Hepatocyte (in vitro differentiated cells): Measurements from ENCODE around the gene ZGRF1. TPM values are rescaled to one million over a fixed set of nuclear protein-coding genes. Genes with fewer than 3 reads are reported as not detected.
"Not testable (repeated sequence)": the region's sequence is repeated elsewhere in the genome, so short reads cannot be mapped to it uniquely, and the experiment has no call there.

Source experiments
- DNase-seq: peaks from one replicate; pipeline ENCODE4 v3.0.0-alpha.2; 2016; ENCODE audit warnings: low spot score
- H2AFZ ChIP-seq: fragments of 200-600 bp; sonication (generic); 2 replicates; pipeline ENCODE4 v1.6.0; 2016; ENCODE audit warnings: antibody characterized with exemption, mild to moderate bottlenecking
- H3K27ac ChIP-seq: fragments of 200-600 bp; sonication (generic); 2 replicates; pipeline ENCODE4 v1.5.1; 2016; ENCODE audit warnings: mild to moderate bottlenecking
- H3K27me3 ChIP-seq: fragments of 200-600 bp; sonication (generic); 2 replicates; pipeline ENCODE4 v1.6.1; 2016
- H3K36me3 ChIP-seq: fragments of 200-600 bp; sonication (generic); replicated peaks from 2 replicates; pipeline ENCODE4 v1.5.1; 2016; ENCODE audit warnings: low read depth; ENCODE audit not compliant: insufficient read depth
- H3K4me1 ChIP-seq: fragments of 200-600 bp; sonication (generic); 2 replicates; pipeline ENCODE4 v1.5.1; 2016; ENCODE audit warnings: mild to moderate bottlenecking, moderate library complexity; ENCODE audit not compliant: insufficient read depth
- H3K4me2 ChIP-seq: fragments of 200-600 bp; sonication (generic); 2 replicates; pipeline ENCODE4 v1.6.0; 2016
- H3K4me3 ChIP-seq: fragments of 200-600 bp; sonication (generic); 2 replicates; pipeline ENCODE4 v1.5.1; 2016; ENCODE audit warnings: mild to moderate bottlenecking
- H3K79me2 ChIP-seq: fragments of 200-600 bp; sonication (generic); 2 replicates; pipeline ENCODE4 v1.6.0; 2017; ENCODE audit warnings: mild to moderate bottlenecking
- H3K9me2 ChIP-seq: fragments of 200-600 bp; sonication (generic); replicated peaks from 2 replicates; pipeline ENCODE4 v1.6.0; 2017; ENCODE audit warnings: mild to moderate bottlenecking; ENCODE audit not compliant: insufficient read depth
- H3K9me3 ChIP-seq: fragments of 200-600 bp; sonication (generic); 2 replicates; pipeline ENCODE4 v1.5.1; 2016; ENCODE audit warnings: low read depth, mild to moderate bottlenecking
- H4K20me1 ChIP-seq: fragments of 200-600 bp; sonication (generic); 2 replicates; pipeline ENCODE4 v1.6.0; 2016; ENCODE audit warnings: mild to moderate bottlenecking; ENCODE audit not compliant: insufficient read depth, poor library complexity, severe bottlenecking
- EZH2 ChIP-seq: fragments of 200-600 bp; sonication (generic); IDR thresholded peaks from 2 replicates; pipeline ENCODE4 v1.6.1; 2016; ENCODE audit warnings: antibody characterized with exemption, mild to moderate bottlenecking, borderline replicate concordance
- EZH2phosphoT487 ChIP-seq: fragments of 200-600 bp; sonication (generic); IDR thresholded peaks from one replicate; pipeline ENCODE4 v1.6.1; 2018; ENCODE audit warnings: antibody characterized with exemption, mild to moderate bottlenecking, low read depth, moderate library complexity; ENCODE audit not compliant: unreplicated experiment, severe bottlenecking
- WGBS: methylation state at CpG from one replicate; pipeline ENCODE4 v1.1.6; 2016; ENCODE audit warnings: low lambda C conversion rate; ENCODE audit errors: missing lambda C conversion rate; 5-methylcytosine and 5-hydroxymethylcytosine counted together
- polyA plus RNA-seq: library from polyadenylated mRNA; unstranded; fragments of >200 nt; fragmentation: Nextera tagmentation; extraction: Ambion mirVana; gene quantifications from 2 replicates; pipeline ENCODE4 v1.2.1, GENCODE V29; 2016
- total RNA-seq: library from RNA; depleted of rRNA; stranded (reverse); fragments of >200 nt; gene quantifications from 2 replicates; pipeline ENCODE4 v1.2.3, GENCODE V29; 2014
- TF ChIP-seq, protein P1 (sequence below): fragments of 200-600 bp; sonication (generic); IDR thresholded peaks from 2 replicates; pipeline ENCODE4 v1.5.1; 2016; ENCODE audit warnings: antibody characterized with exemption, mild to moderate bottlenecking; ENCODE audit not compliant: poor library complexity

ZGRF1 gene
- total and polyA plus RNA-seq, 2 experiments from 2014 or later, result 1.2 to 9.9 TPM

GRCh38 chr4:112664611-112665010 is 27.9 kb upstream of the ZGRF1 start:
- no peak overlapping the region for H3K4me2 ChIP-seq
- TF ChIP-seq EZH2phosphoT487 (no peak), EZH2 (no peak)
- TF ChIP-seq, protein P1, sequence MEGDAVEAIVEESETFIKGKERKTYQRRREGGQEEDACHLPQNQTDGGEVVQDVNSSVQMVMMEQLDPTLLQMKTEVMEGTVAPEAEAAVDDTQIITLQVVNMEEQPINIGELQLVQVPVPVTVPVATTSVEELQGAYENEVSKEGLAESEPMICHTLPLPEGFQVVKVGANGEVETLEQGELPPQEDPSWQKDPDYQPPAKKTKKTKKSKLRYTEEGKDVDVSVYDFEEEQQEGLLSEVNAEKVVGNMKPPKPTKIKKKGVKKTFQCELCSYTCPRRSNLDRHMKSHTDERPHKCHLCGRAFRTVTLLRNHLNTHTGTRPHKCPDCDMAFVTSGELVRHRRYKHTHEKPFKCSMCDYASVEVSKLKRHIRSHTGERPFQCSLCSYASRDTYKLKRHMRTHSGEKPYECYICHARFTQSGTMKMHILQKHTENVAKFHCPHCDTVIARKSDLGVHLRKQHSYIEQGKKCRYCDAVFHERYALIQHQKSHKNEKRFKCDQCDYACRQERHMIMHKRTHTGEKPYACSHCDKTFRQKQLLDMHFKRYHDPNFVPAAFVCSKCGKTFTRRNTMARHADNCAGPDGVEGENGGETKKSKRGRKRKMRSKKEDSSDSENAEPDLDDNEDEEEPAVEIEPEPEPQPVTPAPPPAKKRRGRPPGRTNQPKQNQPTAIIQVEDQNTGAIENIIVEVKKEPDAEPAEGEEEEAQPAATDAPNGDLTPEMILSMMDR, result no peak
- H4K20me1 ChIP-seq, result no peaks in the 10 kb centered on the region
- H3K36me3 ChIP-seq, result no peaks in the 10 kb centered on the region
- 90% methylated on average over 2 of the region's 2 CpGs for WGBS
- H3K4me3 ChIP-seq, result no peak overlapping the region
- no peaks in the 10 kb centered on the region for H3K4me1 ChIP-seq
- no peak overlapping the region for H2AFZ ChIP-seq
- H3K79me2 ChIP-seq, result no peaks in the 10 kb centered on the region
- no peak overlapping the region for H3K27ac ChIP-seq
- H3K9me2 ChIP-seq, result no peaks in the 10 kb centered on the region
- no peak for DNase-seq
- H3K9me3 ChIP-seq, result no peaks in the 10 kb centered on the region
- H3K27me3 ChIP-seq, result no peaks in the 10 kb centered on the region

- 93% methylated on average over 5 of the region's 5 CpGs for WGBS
- not testable (repeated sequence) for H3K27ac ChIP-seq, H3K9me3 ChIP-seq, H2AFZ ChIP-seq, H3K36me3 ChIP-seq, H4K20me1 ChIP-seq, H3K4me1 ChIP-seq, H3K9me2 ChIP-seq, DNase-seq, H3K4me2 ChIP-seq, H3K79me2 ChIP-seq, H3K27me3 ChIP-seq, H3K4me3 ChIP-seq
Observed at GRCh38 chr4:112656115-112656514, 19.4 kb upstream of the ZGRF1 start.

DNA sequence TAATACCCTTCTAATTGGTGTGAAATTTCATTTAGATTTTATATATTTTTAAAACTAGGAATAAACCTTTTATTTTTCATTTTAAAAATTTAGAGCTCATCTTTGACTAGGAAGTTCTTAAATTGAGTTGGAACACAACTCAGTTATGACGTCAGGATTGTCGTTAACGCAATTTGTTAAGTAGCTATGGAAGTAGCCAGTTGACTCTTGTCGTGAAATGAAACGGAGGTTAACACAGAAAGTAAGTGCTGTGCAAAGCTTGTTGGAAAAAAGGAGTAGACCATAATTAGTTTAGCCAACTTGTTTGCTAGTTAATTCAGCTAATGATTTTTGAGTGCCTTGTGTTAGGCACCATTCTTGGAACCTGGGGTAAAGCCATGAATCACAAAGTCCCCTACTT is 18.6 kb upstream of the ZGRF1 start:
- Histone ChIP-seq H3K27ac (no peak overlapping the region), H4K20me1 (no peaks in the 10 kb centered on the region), H3K79me2 (no peaks in the 10 kb centered on the region), H2AFZ (no peak overlapping the region), H3K4me1 (no peaks in the 10 kb centered on the region), H3K4me3 (no peak overlapping the region), H3K36me3 (no peaks in the 10 kb centered on the region), H3K9me3 (no peaks in the 10 kb centered on the region), H3K9me2 (no peaks in the 10 kb centered on the region), H3K4me2 (no peak overlapping the region), H3K27me3 (no peaks in the 10 kb centered on the region)
- no peak for DNase-seq
- no peak for TF ChIP-seq EZH2phosphoT487
- TF ChIP-seq, protein P1, result no peak
- TF ChIP-seq EZH2, result no peak
- WGBS, result 65% methylated on average over 5 of the region's 5 CpGs

DNA sequence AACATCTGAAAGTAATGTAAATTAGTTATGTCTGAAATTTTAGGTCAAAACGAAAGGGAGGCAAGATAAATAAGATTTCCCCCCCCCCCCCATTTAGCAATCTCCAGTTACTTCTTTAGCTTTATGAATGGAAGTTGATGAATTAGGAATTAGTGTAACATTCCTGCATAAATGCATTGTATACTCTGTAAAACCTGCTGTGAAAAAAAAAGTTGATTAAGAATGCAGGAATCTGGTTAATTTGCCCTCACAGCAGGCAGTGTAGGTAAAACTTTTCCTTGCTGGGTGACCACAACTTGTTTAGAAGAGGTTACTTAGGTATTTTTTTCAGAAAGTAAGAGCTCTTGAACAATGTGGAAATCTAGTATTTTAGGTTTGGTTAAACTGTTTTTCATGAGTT is 15.5 kb upstream of the ZGRF1 start:
- Histone ChIP-seq H4K20me1 (no peaks in the 10 kb centered on the region), H3K4me2 (no peak overlapping the region), H3K79me2 (no peaks in the 10 kb centered on the region), H3K9me2 (no peaks in the 10 kb centered on the region), H3K4me1 (no peaks in the 10 kb centered on the region), H3K27ac (no peak overlapping the region), H2AFZ (no peak overlapping the region), H3K9me3 (no peaks in the 10 kb centered on the region), H3K4me3 (no peak overlapping the region), H3K27me3 (no peaks in the 10 kb centered on the region), H3K36me3 (no peaks in the 10 kb centered on the region)
- 23% methylated on average over 1 of the region's 1 CpG for WGBS
- DNase-seq, result no peak
- TF ChIP-seq EZH2phosphoT487, result no peak
- TF ChIP-seq EZH2, result no peak
- TF ChIP-seq, protein P1, result no peak
